ENCODE data around the gene SLC7A1. TPM values are rescaled to one million over a fixed set of nuclear protein-coding genes. Genes with fewer than 3 reads are reported as not detected.

Gene SLC7A1
- total and polyA plus RNA-seq, 2 of the 4 experiments (the other 2 are of a cell fraction): 9.7 to 22.3 TPM

DNA sequence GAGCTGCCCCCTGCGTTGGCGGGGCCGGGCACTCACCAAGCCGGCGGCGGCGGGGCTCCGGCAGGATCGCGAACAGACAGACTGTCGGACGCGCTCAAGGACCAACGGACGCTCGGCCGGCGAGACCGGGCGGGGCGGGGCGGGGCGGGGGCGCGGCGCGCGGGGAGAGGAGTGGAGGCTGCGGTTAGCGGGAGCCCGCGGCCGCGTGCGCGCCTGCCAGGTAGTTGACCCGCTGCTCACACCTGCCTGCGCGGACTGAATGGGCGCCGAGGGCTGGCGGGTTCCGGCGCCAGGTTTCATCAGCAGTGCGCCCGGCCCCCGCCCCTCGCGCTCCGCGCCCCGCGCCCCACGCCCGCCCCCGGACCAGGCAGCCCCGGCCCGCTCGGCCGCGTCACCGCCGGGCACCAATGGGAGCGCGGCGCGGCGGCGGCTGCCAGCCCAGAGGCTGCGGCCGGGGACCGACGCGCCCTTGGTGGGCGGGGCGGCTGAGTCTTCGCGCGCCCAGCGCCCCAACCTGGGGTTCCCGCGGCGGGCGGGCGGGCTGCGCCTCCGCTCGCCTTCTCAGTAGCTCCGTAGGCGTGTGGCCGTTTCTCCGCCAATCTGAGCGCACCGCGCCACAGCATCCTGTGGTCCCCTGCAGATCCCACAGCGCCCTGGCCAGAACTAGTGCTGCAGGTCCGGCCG, at the start of gene SLC7A1 (continued):
- TF ChIP-seq MAZ (IDR thresholded peaks at IDR 0.05; ENCODE audit: borderline replicate concordance, low read depth, low read length): peak; percentile 73; the same call in 1 of the 2 replicates
- TF ChIP-seq CEBPB (IDR thresholded peaks at IDR 0.05; ENCODE audit: low read depth, low read length): no peak
- TF ChIP-seq RFX5 (IDR thresholded peaks at IDR 0.05; ENCODE audit: low read depth, low read length): no peak
- TF ChIP-seq FOS (IDR thresholded peaks at IDR 0.05; ENCODE audit: low read depth, low read length): no peak
- TF ChIP-seq SMC3 (IDR thresholded peaks at IDR 0.05; ENCODE audit: low read depth, low read length): peak; percentile 13; the same call in 1 of the 2 replicates

- H3K79me1 ChIP-seq (ENCODE audit: low read depth in 1 of 2, low read length in 2 of 2): no peaks in the 10 kb centered on the region
- in situ Hi-C loops (cut with MboI; ENCODE audit: low sequenced_read_pairs): no loop called here
Observed at GRCh38 chr13:29640665-29641064, 45.2 kb upstream of the SLC7A1 start.

More at GRCh38 chr13:29640665-29641064, 45.2 kb upstream of the SLC7A1 start:
- ATAC-seq (ENCODE audit: low read depth) (no peak), DNase-seq (no peak)
- Histone ChIP-seq H3K4me2 (ENCODE audit: low read depth, low read length) (no peak overlapping the region), H2AK9ac (replicated peaks; ENCODE audit: low read depth, low read length, poor library complexity) (no peak overlapping the region), H3K9ac (ENCODE audit: low read depth, low read length) (no peak overlapping the region), H3K27me3 (ENCODE audit: control insufficient read depth, insufficient read depth, low read length) (no peaks in the 10 kb centered on the region; the same call in 1 of the 2 replicates), H2BK20ac (ENCODE audit: low read depth, low read length) (no peak overlapping the region), H4K8ac (ENCODE audit: low read depth in 2 of 2, low read length in 2 of 2) (no peak overlapping the region), H4K5ac (ENCODE audit: low read depth, low read length) (no peak overlapping the region), H3K56ac (ENCODE audit: extremely low read depth, insufficient read depth, low read length) (no peak overlapping the region), H3K23ac (ENCODE audit: low read depth, low read length) (no peak overlapping the region), H2AFZ (replicated peaks; ENCODE audit: low read length, poor library complexity) (no peak overlapping the region), H3K9me1 (ENCODE audit: insufficient read depth, low read length) (no peaks in the 10 kb centered on the region), H3K4ac (ENCODE audit: low read depth, low read length) (no peak overlapping the region), H2BK15ac (ENCODE audit: low read depth, low read length) (no peak overlapping the region), H2BK5ac (ENCODE audit: low read depth, low read length, poor library complexity, severe bottlenecking) (no peak overlapping the region), H3K36me3 (ENCODE audit: control insufficient read depth, insufficient read depth, low read length) (no peaks in the 10 kb centered on the region), H3K14ac (replicated peaks; ENCODE audit: low read depth, low read length) (no peak overlapping the region), H4K20me1 (ENCODE audit: insufficient read depth, low read length) (no peaks in the 10 kb centered on the region), H3K4me1 (ENCODE audit: control insufficient read depth, insufficient read depth, low read length) (no peaks in the 10 kb centered on the region), H2BK120ac (ENCODE audit: low read depth, low read length) (no peak overlapping the region), H4K91ac (ENCODE audit: insufficient read depth, low read depth, low read length) (no peak overlapping the region), H3K9me3 (ENCODE audit: control insufficient read depth, insufficient read depth, low read length) (no peaks in the 10 kb centered on the region; the same call in 1 of the 2 replicates), H3K18ac (ENCODE audit: low read depth, low read length) (no peak overlapping the region), H3K27ac (ENCODE audit: insufficient read depth, low read length) (no peak overlapping the region), H3K4me3 (ENCODE audit: insufficient read depth, low read depth, low read length) (no peak overlapping the region), H2AK5ac (ENCODE audit: low read depth, low read length) (no peak overlapping the region)
- TF ChIP-seq CEBPB (IDR thresholded peaks at IDR 0.05; ENCODE audit: low read depth, low read length): no peak
- no peak for TF ChIP-seq MXI1 (IDR thresholded peaks at IDR 0.05; ENCODE audit: borderline replicate concordance, low read depth, low read length)
- no peak for TF ChIP-seq FOS (IDR thresholded peaks at IDR 0.05; ENCODE audit: low read depth, low read length)
- no peak for TF ChIP-seq RFX5 (IDR thresholded peaks at IDR 0.05; ENCODE audit: low read depth, low read length)
- no peak for TF ChIP-seq ELK1 (IDR thresholded peaks at IDR 0.05; ENCODE audit: borderline replicate concordance, low read depth, low read length)
- TF ChIP-seq CHD1 (IDR thresholded peaks at IDR 0.05; ENCODE audit: low read depth, low read length): no peak
- dilution Hi-C loops (cut with HindIII; ENCODE audit: low sequenced_read_pairs, unreplicated experiment) (no loop called here), intact Hi-C loops (cut with micrococcal nuclease) (no loop called here)
- ChIA-PET POLR2A (ENCODE audit: unreplicated experiment) (no interaction called here), CTCF (no interaction called here)
- no TSS peak for BruUV-seq (replicated peaks)
- WGBS, 2 experiments (ENCODE audit: extremely low coverage in 2 of 2, insufficient read length in 1 of 2): no CpG with 5 or more reads among the region's 4 CpGs
